T-helper 2 cell treated with Interferon-gamma antibody and Interleukin-4, amounts not matched to agents 5 μg/mL and 100 μg/mL, for 36 hours (primary cell): ENCODE measurements around the gene PSG7.
"Not testable (repeated sequence)": the region's sequence is repeated elsewhere in the genome, so short reads cannot be mapped to it uniquely, and the experiment has no call there.

Source experiments
- DNase-seq: peaks from one replicate; pipeline ENCODE4 v3.0.0; 2021; ENCODE audit warnings: low spot score
- H3K27ac Mint-ChIP-seq: one replicate; pipeline ENCODE4 v1.8.0; 2021; ENCODE audit warnings: mild to moderate bottlenecking, mixed read lengths
- H3K27me3 Mint-ChIP-seq: one replicate; pipeline ENCODE4 v1.8.0; 2021; ENCODE audit warnings: low read depth, mixed read lengths
- H3K36me3 Mint-ChIP-seq: one replicate; pipeline ENCODE4 v1.8.0; 2021; ENCODE audit warnings: low read depth, mixed read lengths
- H3K4me1 Mint-ChIP-seq: one replicate; pipeline ENCODE4 v1.8.0; 2021; ENCODE audit warnings: low read depth, mixed read lengths
- H3K4me3 Mint-ChIP-seq: one replicate; pipeline ENCODE4 v1.8.0; 2022; ENCODE audit warnings: mild to moderate bottlenecking, moderate library complexity, mixed read lengths
- H3K9me3 Mint-ChIP-seq: one replicate; pipeline ENCODE4 v1.8.0; 2021; ENCODE audit warnings: mixed read lengths

The PSG7 gene

DNA sequence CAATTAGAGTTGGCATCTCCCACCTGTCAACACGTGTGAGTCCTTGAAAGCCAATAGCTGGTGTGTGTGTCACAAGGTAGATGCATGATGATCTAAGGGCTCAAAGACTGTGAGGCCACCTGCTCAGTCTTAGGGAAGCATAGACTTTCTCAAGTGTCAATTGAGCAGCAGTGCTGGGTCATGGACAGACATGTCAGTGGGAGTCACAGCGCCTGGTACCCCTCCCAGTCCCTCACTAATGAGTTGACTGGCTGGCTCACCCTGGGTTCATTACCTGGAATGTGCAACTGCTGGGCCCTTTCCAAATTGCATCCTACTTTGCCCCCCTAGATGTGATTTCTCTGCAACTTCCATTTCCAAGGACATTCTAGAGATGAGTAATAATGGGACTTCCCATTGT lies 10.2 kb downstream of the PSG7 start:
- Mint-ChIP-seq H3K9me3 (no peaks in the 10 kb centered on the region), H3K4me1 (no peaks in the 10 kb centered on the region), H3K36me3 (no peaks in the 10 kb centered on the region), H3K27ac (no peak overlapping the region), H3K27me3 (peaks cover 2% of the 10 kb centered on the region), H3K4me3 (no peak overlapping the region)
- DNase-seq, result no peak

DNA sequence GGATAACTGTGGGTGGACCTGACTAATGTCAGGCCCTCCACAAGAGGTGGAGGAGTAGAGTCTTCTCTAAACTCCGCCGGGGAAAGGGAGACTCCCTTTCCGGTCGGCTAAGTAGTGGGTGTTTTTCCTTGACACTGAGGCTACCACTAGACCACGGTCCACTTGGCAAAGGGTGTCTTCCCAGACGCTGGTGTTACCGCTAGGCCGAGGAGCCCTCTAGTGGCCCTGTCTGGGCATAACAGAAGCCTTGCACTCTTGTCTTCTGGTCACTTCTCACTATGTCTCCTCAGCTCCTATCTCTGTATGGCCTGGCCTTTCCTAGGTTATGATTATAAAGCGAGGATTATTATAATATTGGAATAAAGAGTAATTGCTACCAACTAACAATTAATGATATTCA lies 13.9 kb downstream of the PSG7 start:
- DNase-seq, H3K27me3 Mint-ChIP-seq, H3K27ac Mint-ChIP-seq, H3K9me3 Mint-ChIP-seq, H3K4me1 Mint-ChIP-seq, H3K4me3 Mint-ChIP-seq, H3K36me3 Mint-ChIP-seq: not testable (repeated sequence)

DNA sequence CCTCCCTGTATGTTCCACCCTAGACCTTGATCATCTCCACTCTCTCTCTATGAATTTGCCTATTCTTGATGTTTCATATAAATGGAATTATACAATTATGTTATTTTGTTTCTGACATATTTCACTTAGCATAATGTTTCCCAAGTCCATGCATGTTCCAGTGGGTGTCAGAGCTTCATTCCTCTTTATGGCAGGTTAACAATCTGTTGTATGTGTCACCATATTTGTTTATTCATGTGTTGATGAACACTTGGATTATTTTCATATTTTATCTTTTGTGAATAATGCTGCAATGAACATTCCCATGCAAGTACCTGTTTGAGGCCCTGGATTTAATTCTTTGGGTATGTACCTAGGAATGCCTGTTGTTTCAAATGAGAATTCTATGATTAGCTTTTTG lies 16.0 kb downstream of the PSG7 start:
- not testable (repeated sequence) for H3K4me1 Mint-ChIP-seq, H3K36me3 Mint-ChIP-seq, DNase-seq, H3K27me3 Mint-ChIP-seq, H3K4me3 Mint-ChIP-seq, H3K9me3 Mint-ChIP-seq, H3K27ac Mint-ChIP-seq

DNA sequence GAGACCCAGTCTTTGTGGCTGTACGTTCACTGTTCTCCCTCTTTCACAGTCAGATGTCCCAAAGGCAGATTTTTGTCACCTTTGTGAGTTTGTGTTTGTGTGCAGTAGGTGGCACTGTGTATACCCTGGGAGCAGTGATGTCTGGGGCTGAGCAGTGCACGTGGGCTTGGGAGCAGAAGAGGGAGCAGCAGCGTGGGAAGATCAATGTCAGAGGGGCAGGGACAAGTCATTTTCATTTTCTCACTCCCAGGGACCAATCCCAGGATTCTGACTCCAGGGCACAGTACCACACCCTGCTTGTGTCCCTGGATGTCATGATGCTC lies 17.3 kb downstream of the PSG7 start:
- no peaks in the 10 kb centered on the region for H3K27me3 Mint-ChIP-seq
- no peaks in the 10 kb centered on the region for H3K4me1 Mint-ChIP-seq
- no peak overlapping the region for H3K27ac Mint-ChIP-seq
- H3K36me3 Mint-ChIP-seq, result no peaks in the 10 kb centered on the region
- no peaks in the 10 kb centered on the region for H3K9me3 Mint-ChIP-seq
- no peak overlapping the region for H3K4me3 Mint-ChIP-seq
- DNase-seq, result no peak

DNA sequence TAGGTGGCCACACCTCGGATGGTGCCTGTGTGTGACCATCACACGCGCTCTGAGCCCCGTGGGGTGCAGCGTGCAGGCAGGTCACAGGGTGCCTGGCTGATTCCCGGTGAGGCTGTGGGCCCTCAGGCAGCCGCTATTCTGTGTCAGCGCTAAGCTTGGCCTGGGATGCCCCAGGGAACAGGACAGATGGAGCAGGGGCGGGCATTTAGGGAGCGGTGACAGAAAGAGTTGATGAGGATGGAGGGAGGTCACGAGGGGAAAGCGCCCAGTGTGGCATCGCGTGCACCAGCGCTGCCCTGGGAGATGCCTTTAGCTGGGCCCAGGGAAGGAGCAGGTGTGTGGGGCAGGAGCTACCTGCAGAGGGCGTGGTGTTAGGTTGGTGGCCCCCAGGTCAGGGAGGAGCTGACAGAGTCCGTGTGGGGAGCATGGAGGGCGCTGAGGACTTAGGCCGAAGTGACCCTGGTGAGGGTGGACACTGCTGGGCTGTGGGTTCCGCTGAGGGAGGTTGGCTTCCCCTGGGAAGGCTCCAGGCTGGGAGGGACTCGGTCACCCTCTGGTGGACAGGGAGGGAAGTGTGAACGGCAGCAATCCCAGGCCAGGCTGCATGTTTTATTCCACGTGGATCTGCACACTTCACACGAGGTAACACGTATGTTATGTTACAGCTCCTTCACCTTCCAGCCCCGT lies 17.8 kb downstream of the PSG7 start:
- not testable (repeated sequence) for H3K27me3 Mint-ChIP-seq, H3K27ac Mint-ChIP-seq, H3K4me3 Mint-ChIP-seq, H3K4me1 Mint-ChIP-seq, DNase-seq, H3K9me3 Mint-ChIP-seq, H3K36me3 Mint-ChIP-seq

DNA sequence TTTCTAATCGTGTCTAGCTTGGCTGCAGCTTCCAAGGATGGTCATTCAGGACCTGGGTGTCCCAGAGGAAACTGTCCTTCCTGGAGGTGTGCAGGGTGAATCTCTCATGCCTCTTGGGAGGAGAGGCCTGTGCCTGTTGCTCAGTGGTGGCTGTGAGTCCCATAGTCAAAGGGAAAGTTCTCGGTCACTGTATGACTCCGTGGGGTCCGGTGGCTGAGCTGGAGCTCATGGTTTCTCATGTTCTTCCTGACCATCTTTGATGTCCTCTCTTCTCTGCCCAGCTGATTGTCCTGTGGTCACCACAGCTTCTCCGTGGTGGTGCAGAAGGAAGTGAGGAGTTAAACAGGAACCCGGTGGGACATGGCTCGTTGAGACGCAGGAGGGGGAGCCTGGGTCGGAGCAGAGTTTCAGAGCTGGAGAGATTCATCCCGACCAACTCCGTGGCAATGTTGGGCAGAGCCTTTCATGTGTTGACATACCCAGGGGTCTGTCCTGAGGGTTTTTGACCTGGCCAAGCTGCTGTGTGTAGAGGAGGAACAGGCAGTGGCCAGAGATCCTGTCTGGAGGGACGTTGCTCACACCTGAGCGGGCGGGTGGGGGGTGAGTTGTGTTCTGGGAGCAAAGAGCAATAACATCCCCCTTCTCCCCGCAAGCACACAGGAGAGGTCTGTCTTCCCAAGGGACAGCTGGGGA lies 18.5 kb downstream of the PSG7 start:
- not testable (repeated sequence) for H3K4me1 Mint-ChIP-seq, H3K27me3 Mint-ChIP-seq, H3K36me3 Mint-ChIP-seq, H3K9me3 Mint-ChIP-seq, H3K27ac Mint-ChIP-seq, DNase-seq, H3K4me3 Mint-ChIP-seq

DNA sequence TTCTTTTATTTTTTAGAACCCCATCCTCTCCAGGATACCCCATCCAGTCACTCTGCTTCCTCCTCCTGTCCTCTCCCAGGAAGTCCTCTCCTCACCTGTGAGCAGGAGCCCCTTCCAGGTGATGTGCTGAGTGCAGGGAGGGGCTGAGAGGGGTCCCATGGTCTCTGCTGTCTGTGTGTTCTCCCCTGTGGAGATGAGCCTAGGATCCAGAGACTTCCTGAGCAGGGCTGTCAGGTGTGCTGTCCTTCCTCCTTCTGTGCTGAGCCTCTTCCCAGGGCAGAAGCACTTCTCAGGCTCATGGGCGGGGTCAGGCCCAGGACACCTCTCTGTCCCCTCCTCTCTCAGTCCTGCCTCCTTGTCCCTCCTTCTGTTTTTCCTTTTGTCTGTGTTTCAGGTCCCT lies 19.4 kb downstream of the PSG7 start, which contains the start of gene PSG6:
TSS of gene PSG6 (minus strand) at position 261 of the 400 bp plus-strand sequence. CDS start at position 159, 102 bp downstream.
- not testable (repeated sequence) for H3K4me3 Mint-ChIP-seq, H3K27ac Mint-ChIP-seq, H3K9me3 Mint-ChIP-seq

DNA sequence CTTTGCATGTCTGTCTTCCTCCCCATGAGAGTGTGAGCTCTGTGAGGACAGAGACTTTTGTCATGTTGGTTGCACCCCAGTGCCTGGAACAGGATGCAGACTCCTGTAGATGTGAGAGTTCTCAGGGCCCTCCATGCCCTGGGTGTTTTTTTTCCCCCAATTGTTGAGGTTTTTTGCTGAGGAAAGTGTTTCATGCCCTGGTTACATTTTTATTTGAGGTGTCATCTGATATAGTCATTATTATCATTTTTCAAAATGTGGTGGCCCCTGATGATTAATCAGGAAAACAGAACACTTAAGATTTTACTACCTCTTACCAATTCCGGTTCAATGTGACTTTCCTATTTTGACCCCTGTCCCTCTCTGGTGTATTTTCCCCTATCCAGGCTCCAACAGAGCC lies 20.1 kb downstream of the PSG7 start:
- H3K4me3 Mint-ChIP-seq, H3K27ac Mint-ChIP-seq, H3K27me3 Mint-ChIP-seq, DNase-seq, H3K9me3 Mint-ChIP-seq, H3K4me1 Mint-ChIP-seq, H3K36me3 Mint-ChIP-seq: not testable (repeated sequence)

More for the DNA sequence above, 19.4 kb downstream of the PSG7 start, which contains the start of gene PSG6:
- H3K36me3 Mint-ChIP-seq, H3K4me1 Mint-ChIP-seq, DNase-seq, H3K27me3 Mint-ChIP-seq: not testable (repeated sequence)

DNA sequence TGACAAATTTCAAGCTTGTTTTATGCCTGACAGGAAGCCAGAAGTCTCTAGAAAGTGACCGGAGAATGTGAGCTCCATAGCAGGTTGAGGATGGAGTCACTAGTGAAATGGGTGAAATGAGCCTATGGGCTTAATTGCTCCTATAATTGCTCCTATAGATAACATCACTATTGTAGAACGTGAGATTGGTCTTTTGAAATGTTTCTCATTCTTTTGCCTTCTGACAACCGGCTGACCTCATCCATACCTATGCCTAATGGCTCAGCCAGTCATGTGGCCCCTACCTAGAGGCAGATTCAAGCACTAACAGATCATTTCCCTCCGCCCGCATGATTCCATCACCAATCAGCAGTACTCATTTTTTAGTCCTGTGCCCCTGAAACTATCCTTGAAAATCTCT lies 23.5 kb downstream of the PSG7 start:
- H3K27ac Mint-ChIP-seq, H3K27me3 Mint-ChIP-seq, H3K9me3 Mint-ChIP-seq, H3K4me3 Mint-ChIP-seq, H3K36me3 Mint-ChIP-seq, DNase-seq, H3K4me1 Mint-ChIP-seq: not testable (repeated sequence)

DNA sequence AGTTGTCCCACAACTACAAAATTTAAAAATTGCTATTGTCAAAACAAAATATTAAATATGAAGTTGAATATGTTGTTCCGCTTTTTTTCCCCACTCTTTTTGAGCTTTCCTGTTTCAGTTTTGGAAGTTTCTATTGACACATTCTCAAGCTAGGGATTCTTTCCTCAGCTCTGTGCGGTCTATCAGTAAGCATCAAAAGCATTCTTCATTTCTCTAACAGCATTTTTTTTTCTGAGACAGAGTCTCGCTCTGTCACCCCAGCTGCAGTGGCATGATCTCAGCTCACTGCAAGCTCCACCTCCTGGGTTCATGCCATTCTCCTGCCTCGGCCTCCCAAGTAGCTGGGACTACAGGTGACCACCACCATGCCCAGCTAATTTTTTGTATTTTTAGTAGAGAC lies 24.1 kb downstream of the PSG7 start:
- not testable (repeated sequence) for H3K4me1 Mint-ChIP-seq, H3K27ac Mint-ChIP-seq, H3K27me3 Mint-ChIP-seq, H3K36me3 Mint-ChIP-seq, H3K9me3 Mint-ChIP-seq, H3K4me3 Mint-ChIP-seq, DNase-seq

DNA sequence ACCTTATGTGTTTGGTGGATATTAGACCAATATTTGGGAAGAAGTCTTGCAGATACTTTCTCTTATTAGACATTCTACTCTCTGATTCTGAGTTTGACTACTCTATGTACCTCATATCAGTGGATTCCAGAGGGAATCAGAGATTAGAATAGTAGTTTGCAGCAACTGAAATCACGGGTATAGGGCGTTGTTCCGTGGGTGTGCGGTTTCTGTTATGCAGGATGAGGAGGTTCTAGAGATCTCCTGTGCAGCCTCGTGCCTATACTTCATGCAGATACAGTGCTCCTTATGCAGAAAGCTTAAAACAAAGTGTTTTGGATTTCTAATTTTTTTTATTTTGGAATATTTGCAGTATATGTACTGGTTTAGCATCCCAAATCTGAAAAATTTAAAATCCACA lies 25.3 kb downstream of the PSG7 start:
- not testable (repeated sequence) for H3K4me1 Mint-ChIP-seq, H3K4me3 Mint-ChIP-seq, DNase-seq, H3K9me3 Mint-ChIP-seq, H3K27me3 Mint-ChIP-seq, H3K36me3 Mint-ChIP-seq, H3K27ac Mint-ChIP-seq

DNA sequence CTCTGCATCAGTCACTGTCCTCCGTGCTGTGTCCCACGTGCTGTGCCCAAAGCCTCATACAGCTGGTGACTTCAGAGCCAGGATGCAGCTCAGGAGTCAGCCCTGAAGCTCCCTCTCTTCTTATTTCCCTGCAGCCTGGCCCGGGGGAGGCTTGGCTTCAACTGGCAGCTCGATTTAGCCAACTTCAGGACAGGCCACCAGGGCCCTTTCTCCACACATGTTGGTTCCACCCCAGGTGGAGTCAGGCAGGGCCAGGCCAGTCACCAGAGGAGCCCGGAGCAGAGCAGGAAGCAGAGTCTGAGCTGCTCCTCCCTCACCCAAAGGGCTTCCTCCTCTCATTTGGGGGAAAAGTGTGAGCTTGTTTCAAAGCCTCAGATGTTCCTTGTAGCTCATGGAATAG lies 30.8 kb downstream of the PSG7 start:
- not testable (repeated sequence) for H3K36me3 Mint-ChIP-seq, H3K4me1 Mint-ChIP-seq, H3K27me3 Mint-ChIP-seq, DNase-seq, H3K27ac Mint-ChIP-seq, H3K4me3 Mint-ChIP-seq, H3K9me3 Mint-ChIP-seq

DNA sequence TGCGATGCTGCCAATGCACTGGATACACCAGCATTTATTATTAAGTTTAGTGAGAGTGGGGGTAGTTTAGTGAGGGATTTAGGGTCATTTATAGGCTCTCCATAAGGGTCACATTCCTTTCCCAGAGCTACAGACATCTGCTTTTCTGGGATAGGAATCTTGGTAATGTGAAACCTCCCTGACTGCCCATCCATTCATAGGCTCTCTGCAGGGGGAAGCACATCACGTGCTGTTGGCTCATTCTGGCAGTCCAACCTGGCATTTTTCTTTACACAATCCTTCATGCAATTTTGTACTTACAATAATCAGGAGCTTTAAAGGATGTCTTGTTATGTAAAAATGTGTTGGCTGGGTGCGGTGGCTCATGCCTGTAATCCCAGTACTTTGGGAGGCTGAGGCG lies 36.4 kb downstream of the PSG7 start:
- H3K4me3 Mint-ChIP-seq, H3K4me1 Mint-ChIP-seq, H3K36me3 Mint-ChIP-seq, H3K27ac Mint-ChIP-seq, DNase-seq, H3K27me3 Mint-ChIP-seq, H3K9me3 Mint-ChIP-seq: not testable (repeated sequence)

DNA sequence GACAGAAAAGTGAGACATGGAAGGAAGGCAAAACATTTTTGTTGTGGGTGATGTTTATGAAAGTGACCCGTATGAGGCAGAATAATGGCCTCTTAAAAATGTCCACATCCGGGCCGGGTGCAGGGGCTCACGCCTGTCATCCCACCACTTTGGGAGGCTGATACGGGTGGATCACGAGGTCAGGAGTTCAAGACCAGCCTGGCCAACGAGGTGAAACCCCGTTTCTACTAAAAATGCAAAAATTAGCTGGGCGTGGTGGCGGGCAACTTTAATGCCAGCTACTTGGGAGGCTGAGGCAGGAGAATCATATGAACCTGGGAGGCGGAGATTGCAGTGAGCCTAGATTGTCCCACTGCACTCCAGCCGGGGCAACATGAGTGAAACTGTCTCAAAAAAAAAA lies 37.3 kb downstream of the PSG7 start:
- H3K27me3 Mint-ChIP-seq, H3K36me3 Mint-ChIP-seq, DNase-seq, H3K4me1 Mint-ChIP-seq, H3K9me3 Mint-ChIP-seq, H3K27ac Mint-ChIP-seq, H3K4me3 Mint-ChIP-seq: not testable (repeated sequence)

DNA sequence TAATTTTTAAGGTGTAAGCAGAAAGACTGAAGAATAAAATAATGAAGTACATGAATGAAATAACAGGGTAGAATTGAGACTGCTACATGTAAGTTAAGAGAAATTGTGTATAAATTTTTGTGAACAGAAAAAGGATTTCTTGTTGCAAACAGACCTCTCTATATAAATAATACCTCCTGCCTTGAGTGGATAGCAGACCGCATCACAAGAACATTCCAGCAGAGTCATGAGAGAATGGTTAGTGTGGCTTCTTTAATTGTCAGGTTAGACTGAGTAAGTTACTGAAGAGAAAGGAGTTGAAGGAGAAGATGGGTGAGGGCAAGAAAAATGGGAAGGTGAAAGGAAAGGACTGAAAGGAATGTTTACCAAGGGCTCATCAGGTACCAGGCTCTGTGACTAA lies 37.9 kb downstream of the PSG7 start:
- not testable (repeated sequence) for H3K27me3 Mint-ChIP-seq, H3K27ac Mint-ChIP-seq, DNase-seq, H3K4me1 Mint-ChIP-seq, H3K36me3 Mint-ChIP-seq, H3K9me3 Mint-ChIP-seq, H3K4me3 Mint-ChIP-seq
